NCI-H524 treated with DMSO at 0.1 percent for 48 hours (cell line): Measurements from ENCODE around the gene RPL10.

Experiments
- DNase-seq: peaks from one replicate; lab custom pipeline; 2025; lab: John Stamatoyannopoulos, UW

Gene RPL10

DNA sequence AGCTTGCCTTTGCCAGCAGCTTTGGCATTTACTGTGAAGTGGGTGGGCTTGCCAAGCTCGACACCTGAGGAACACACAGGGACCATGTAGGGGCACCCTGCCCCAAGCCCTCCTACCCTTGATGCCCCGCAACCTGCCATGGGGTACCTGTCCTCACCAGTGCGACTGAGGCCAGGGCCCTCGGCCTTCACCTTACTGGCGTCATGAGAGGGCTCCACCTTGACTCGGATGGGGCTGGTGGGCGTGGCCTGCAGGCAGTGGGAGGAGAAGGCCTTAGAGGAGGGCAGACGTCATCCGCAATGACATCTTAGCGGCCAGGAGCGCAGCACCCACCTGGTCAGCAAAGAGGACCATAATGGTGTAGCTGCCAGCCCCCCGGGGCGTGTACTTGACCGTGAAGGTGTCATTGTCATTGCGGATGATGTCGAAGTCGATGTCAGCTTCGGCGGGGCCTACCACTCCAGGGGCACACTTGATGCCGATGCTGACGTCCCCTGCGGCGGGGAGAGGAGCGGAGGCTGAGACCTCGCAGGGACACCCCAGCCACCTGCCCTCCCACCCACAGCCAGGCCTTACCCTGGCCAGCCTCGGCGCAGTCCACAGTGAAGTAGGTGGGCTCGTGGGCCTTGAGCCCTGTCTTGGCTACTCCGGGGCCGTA is 36.0 kb upstream of the RPL10 start:
- DNase-seq, result no peak

DNA sequence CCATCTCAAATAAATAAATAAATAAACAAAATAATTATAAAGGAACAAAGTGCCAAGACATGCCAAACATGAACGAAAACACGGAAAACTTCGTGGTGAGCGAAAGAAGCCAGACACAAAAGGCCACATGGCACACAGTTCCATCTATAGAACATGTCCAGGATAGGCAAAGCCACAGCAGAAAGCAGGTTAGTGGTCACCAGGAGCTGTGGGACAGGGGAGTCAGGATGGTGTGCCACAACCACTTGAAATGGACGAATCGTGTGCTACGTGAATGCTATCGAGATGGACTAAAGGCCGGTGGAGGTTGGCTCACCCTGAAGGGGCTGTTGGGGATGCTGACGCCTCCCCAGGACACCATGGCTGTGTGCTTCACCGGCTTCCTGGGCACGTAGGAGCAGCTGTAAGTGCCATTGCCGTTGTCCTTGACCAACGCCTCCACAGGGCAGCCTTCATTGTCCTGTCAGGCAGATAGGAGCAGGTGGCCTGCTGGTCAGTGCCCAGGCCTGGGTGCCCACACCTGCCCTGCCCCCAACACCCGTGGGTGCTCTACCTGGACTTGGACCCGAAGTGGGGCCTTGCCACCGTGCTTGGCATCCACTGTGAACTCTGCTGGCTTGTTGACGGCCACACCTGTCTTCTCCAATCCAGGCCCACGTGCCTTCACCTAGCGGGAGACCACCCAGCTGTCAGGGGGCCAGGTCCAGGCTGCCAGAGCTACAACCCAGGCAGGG is 34.3 kb upstream of the RPL10 start:
- DNase-seq, result no peak

DNA sequence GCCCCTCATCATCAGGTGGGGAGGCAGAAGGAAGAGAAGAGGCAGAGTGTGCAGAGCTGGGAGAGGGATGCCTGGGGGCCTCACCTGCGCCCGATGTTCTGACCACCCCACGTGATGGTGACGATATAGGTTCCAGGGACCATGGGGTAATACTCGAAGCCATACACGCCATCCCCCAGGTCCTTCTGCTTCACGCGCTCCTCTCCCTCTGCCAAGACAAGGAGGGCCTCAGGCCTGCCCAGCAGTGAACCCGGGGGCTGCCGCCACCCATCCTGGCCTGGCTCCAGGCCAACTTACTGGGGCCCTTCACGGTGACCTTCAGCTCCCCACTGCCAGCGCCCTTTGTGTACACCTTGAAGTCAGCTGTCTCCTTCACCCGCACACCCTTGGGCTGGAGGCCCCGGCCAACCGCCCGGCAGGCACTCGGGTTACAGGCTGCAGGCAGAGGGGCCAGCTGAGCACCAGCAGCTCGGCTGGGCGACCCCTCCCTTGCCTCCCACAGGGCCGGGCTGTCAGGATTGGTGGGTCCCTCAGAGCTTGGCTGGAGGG is 33.1 kb upstream of the RPL10 start:
- no peak for DNase-seq

DNA sequence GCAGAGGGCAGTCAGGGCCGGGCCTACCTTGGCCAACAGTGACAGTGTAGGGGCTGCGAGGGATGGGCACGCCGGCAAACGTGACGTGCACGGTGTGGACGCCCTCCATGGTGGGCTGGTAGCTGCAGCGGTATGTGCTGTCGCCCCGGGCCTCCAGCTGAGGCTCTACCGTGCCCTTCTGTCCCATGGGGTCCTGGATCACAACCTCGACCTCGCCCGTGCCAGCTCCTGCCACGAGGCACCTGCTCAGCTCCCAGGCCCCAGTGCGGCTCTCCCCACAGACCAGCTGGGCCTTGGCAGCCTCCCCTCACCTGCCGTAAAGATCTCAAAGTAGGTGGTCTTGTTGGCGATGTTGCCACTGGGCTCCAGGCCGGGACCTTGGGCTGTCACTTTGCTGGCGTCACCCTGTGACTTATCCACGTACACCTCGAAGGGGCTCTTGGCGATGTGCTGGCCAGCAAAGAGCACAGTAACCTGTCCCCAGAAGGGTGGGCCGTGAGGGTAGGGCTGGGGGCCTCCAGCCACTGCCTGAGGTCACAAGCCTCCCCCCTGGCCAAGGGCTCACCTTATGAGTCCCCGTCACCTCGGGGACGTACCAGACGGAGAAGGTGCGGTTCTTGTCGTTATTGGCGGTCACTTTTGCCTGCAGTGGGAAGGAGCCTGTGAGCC is 32.0 kb upstream of the RPL10 start:
- DNase-seq, result no peak

DNA sequence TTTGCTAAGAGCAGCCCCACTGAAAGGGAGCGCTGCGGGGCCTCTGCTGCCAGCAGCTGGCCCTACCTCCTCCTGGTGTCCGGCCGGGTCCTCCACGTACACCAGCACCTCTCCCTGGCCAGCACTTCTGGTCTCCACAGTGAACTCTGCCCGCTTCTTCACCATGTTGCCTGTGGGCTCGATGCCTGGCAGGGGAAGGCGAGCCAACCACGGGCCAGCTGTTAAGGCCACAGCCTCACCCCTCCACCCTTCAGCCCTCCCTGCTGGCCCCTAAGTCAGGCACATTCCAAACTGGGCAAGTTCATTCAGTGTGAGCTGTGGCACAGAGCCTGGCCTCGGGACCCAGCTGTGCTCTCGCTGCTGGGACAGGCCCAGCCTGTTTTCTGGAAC is 31.5 kb upstream of the RPL10 start:
- DNase-seq, result no peak

DNA sequence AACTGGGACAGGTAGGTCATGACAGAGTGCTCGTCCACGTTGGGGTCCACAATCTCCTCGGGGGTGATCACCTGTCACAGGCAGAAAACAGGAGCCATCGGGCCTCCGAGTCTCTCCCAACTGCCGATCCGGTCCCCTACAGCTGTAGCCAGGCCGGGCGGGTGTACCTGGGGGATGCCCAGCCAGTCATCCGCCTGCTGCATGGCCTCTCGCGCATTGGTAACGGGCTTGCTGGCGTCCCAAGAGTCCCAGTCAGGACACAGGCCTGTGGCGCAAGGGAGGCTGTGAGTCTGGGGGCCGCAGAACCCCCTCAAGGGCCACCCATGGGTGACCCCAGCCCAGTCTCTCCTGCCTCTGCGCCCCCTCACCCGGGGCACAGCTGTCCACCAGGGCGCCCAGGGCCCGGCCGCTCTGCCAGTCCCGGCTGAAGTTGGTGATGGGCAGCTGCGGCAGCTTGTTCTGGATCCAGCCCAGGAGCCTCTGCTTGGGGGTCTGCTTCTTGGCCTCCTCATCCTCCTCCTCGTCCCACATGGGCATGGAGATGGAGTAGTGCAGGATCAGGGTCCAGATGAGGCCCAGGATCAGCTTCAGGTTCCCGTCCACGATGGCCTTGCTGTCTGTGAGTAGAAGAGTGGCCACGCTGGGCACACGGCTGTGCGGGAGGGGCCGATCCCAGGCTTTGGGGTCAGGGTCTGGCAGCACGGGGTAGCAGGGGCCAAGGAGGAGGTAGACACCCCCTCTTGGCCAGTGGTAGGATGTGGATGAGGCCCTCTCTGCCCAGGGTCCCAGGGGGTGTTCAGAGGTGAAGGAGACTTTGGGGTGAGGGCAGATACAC is 30.5 kb upstream of the RPL10 start:
- no peak for DNase-seq

DNA sequence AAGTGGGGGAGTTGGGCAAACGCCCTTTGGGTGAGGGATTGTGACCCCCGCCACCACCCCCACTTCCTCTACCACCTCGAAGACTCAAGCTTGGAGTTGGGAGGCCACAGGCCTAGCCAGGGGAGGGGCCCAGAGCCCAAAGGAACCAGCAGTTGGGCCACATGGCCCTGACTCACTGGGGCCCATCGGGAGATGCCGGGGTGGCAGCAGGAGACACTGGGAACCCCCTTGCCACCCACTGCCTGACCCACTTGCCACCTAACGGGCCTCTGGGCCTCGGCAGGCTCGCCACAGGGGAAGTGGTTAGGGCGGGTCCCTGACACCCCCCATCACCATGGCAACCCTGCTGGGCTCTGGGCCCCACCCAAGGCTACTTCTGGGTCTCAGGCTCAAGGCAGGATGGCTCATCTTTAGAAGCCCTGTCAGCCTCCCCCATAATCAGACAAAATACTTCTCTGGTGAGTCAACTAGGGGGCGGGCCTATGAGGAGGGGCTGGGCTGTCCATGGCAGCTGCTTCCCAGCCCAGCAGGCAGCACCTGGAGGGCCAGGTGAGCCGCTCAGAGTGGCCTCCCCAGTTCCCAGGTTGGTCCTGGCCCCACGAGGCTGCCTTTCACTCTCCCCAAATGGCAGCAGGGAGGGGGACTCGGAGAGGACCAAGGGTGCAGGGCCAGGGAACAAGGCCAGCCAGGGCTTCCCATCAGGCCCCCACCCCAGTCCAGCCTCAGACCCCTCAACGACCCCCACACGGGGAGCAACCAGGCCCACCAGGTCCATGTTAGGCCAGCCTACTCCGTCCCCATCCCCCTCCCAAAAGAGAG is 29.3 kb upstream of the RPL10 start:
- no peak for DNase-seq

DNA sequence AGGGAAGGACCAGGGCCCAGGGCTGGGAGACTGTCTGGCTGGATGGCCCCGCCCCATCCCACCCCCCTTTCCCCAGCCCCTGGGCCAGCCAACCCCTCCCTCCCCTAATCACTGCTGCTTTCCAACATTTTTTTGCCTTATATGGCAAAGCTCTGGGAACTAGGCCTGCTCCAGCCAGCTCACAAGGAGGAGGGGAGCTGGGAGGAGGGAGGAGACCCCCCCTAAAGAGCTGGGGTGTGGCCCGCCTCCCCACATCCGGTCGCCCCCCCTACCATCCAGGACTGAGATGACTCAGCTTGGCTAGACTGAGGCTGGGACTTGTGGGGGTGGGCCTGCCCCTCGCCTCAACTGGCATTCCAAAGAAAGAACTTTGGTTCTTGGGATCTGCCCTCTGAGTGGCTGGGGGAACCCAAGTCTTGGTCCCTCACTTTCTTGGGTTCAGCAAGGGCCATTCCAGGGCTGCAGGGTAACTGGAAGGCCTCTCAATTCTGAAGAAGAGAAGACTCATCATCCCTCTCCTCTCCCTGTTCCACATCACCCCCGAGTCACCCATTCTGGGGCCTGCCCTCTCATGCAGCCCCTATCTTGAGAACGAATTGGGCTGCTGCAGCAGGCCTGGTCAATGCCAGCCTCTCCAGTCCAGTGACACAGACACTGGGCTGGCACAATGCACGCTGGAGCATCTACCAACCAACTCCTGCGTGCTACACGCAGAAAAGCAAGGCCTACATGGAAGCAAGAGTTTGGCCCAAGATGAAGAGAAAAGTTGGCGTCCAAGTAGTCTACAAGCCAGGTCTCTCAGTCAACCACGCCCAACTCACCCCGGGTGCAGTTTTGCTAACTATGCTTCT is 28.5 kb upstream of the RPL10 start:
- no peak for DNase-seq

DNA sequence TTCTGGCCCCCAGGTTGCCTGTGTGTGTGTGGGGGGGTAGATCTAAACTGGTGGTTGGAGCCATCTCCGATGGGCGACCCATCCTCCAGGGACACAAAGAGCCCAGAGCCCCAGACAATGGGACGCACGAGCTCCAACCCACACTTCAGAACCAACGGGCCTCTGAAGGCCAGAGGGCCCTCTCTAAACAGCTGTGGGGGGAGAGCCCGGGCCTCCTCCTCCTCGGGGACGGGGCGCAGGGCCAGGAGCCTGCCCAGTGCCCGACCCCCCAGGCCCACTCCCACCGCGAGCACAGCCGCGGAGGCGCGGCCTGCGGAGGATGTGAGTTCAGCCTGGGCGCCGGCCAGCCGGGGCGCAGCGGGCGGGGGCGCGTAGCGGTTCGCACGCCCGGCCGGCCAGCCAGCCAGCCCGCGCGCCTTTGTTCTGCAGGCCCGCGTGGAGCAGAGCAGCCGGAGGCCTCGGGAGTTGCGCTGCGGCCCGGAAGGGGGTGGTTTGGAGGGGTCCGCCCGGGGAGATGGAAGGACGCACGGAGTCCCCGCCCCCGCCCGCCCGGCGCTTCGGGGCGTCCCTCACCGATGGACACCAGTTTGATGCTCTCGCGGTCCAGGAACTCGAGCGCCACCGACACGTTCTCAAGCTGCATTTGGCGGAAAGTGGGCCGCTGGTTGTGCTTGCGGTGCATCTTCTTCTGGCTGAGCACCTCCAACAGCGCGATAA is 27.7 kb upstream of the RPL10 start:
- DNase-seq, result no peak

DNA sequence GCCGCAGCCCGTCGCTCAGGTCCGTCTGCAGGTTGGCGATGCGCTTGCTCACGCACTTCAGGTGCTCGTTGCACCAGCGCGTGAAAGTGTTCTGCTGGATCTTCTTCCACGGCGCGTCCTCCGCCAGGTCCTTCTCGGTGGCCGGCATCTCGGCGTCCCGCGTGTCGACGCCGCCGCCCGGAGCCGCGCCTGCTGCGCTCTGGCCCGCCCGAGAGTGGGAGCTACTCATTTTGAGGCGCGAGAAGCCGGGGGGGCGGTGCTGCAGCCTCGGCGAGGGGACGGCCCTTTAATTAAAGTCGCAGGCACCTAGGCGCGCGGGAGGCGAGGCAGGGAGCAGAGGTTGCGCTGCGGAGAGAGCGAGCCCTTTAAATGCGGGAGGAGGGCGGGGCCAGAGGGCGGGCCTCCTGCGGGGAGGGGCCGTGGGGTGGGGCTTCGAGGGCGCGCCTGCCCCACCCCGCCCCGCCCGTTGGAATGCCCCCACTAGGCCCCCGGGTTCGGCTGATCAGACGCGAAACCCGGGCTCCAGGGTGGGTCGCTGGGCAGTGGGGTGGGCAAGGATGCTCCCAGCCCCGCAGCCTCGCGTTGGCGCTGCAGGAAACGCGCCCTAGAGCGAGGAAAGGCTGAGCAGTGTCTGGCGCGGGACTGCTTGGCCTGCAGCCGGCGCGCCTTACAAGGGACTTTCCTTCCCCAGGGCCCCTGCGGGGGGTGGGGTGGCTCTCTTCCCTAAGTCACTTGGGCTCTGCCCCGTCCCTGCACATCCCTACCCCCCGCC is 27.0 kb upstream of the RPL10 start:
- DNase-seq, result peak; percentile 32

DNA sequence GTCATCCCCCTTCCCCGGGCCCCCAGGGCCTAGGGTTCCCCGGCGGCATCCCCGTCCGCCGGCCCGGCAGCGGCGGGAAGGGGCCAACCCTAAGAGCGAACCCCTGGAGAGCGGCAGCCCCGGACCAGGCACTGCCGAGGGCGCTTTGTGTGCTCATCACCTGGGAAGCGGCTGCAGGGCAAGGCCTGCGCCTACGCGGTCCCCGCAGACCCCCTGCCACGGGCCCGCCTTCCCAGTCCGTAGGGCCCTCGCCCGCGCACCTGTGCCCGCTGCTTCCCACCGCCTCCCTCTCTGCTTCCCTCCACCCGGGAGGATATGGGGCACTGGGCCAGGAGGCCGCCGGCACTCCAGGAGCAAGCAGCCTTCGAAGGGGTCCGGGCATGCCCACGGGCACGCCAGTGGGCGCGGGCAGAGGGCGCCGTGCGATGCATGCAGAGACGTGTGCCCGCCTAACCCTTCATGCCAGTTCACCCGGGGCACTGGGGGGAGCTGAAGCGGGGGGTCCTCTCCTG is 26.3 kb upstream of the RPL10 start:
- no peak for DNase-seq

DNA sequence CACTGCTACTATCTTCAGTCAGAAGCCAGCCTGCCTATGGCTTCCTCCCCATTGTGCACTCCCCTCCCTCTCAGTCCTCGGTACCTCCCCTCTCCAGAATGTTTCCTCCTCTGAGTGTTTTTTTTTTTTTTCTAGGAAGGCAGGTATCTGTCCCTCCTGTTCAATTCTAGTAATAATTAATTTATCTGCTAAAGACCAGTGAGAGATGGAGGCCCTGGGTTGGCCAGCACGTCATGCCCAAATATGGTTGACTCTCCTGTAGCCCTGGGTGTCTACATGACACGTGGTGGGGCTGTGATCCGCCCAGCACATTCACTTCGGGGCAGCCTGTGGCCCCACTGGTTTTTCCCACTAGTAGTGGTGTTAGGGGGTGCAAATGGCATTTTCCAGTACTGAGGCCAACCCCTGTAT is 25.6 kb upstream of the RPL10 start:
- no peak for DNase-seq

DNA sequence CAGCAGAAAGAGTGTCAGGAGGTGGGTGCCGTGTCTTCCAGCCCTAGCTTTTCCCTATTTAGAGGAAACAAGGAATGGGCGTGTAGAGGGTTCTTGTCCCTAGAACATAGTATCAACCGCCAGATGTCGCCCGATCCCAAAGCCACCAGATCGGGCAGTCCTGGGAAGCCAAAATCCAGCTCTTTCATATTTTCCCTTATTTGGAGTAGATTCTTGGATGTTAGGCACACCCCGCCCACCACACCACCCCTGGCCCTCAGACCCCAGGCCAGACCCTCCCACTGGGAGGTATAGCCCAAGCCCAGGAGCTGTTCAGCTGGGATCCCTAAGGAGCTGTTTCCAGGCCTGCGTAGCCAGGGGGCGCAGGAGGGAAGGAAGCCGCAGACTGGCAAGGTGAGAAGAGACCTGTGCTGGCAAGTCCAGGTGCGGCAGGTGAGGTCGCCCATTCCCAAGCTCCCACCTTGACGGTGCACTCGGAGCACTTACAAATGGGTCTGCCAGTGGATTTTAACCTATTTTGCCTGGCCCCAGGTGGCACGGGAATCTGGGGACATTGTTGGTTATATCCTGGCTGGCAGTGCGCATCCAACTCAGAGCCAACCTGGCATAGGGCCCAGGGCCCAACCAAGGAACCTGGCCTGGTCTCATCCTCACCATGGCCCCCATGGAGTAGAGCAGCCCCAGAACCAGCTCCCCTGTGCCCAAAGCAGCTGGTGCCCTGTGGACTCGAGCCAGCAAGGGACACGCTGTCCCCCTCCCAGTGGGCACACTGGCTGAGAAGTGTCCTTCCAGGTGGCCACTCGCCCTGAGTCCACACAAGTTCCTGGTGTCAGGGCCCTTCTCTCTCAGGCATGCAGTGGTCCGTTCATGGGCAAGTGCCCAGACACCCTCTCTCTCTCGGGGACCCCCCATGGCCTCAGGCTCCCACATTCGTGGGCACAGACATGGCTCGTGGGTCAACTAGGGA is 24.6 kb upstream of the RPL10 start:
- DNase-seq, result no peak

DNA sequence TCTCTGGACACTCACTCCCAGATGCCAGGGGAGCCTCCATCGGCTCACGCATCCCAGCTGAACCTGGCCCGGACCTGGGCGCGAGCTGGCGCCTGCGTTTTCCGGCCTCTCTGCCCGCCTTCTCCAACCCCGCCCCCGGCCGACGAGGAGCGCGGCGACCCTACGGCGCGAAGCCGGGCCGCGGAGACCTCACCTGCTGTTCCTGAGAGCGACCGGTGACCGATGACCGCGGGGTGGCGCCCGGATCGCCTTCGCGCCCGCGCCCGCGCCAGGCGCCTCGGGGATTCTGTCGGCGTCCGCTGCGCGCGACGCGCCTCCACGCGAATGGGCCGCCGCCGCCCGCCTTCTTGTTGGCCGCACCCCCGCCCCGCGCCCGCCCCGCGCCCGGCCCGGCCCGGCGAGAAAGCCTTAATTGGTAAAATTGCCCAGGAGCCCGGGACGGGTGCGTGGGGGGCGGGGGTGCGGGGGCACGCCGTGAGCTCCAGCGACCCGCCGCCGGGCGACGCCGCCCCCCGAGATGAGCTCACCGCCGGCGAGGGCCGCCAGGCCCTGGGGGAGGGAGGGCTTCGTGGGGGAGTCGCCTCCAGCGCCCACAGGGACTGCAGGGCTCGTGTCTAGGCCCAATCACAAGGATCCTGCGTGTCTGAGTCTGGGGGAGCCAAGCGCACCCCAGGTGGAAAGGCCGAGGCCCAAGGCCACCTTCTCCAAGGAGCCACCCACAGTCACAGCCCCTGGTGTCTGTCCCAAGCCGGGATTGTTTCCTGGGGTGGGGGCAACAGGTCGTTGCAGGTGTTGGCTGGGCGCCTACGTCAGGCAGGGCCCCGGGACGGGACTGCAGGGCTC is 23.6 kb upstream of the RPL10 start, which contains the start of gene FLNA:
Gene FLNA, minus strand, starts transcription at position 322 of the 843 bp plus-strand sequence. CDS start 3,389 bp downstream, outside the sequence.
- DNase-seq, result no peak

DNA sequence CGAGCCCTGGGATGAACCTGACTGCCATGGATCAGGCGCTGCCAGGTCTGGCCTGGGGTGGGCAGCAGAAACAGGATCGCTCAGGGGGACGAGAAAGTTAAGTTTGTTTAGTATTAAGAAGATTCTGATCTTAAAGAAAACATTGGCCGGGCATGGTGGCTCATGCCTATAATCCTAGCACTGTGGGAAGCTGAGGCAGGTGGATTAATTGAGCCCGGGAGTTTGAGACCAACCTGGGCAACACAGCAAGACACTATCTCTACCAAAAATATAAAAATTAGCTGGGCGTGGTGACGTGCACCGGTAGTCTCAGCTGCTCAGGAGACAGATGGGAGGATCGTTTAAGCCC is 23.0 kb upstream of the RPL10 start:
- no peak for DNase-seq

DNA sequence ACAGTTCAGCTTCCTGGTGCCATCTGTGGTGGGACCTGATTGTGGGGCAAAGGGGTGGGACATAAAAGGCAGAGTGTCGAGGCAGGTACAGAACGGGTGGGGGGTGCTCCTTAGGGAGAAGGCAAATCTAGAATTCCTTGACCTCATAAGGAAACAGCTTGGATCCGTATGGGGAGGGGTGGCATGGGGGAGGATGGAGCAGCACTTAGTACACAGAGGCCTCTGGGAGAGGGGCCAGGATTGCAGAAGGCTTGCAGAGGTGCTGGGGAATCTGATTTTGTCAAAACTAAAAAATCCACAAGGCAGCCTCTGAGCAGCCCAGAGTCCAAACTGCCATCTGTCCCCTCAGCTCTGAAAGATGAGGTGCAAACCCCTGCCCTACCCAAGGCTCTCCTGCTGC is 21.4 kb upstream of the RPL10 start:
- no peak for DNase-seq
